HG02973 (cell line): ENCODE data around the gene CYB5R3.
"Not testable (repeated sequence)": the region's sequence is repeated elsewhere in the genome, so short reads cannot be mapped to it uniquely, and the experiment has no call there.

Source experiments
- ATAC-seq: cut with Tn5 transposase; IDR thresholded peaks from one replicate; pipeline ENCODE4 v1.9.1; 2021; ENCODE audit warnings: moderate library complexity; ENCODE audit not compliant: unreplicated experiment

Gene CYB5R3

GRCh38 chr22:42575996-42576574 is 73.1 kb downstream of the CYB5R3 start:
- ATAC-seq = not testable (repeated sequence)

- ATAC-seq = not testable (repeated sequence)
Observed at GRCh38 chr22:42574468-42574867, 74.7 kb downstream of the CYB5R3 start.

GRCh38 chr22:42574046-42574445 is 75.1 kb downstream of the CYB5R3 start:
- ATAC-seq = not testable (repeated sequence)

- ATAC-seq = not testable (repeated sequence)
Observed at GRCh38 chr22:42571068-42571467, 78.1 kb downstream of the CYB5R3 start.

GRCh38 chr22:42570580-42570979 is 78.6 kb downstream of the CYB5R3 start:
- not testable (repeated sequence) for ATAC-seq

- not testable (repeated sequence) for ATAC-seq
Observed at GRCh38 chr22:42567950-42568349, 81.2 kb downstream of the CYB5R3 start.
